Naive thymus-derived CD4-positive, alpha-beta T cell (primary cell): ENCODE measurements around the gene EXOC5. TPM values are rescaled to one million over a fixed set of nuclear protein-coding genes. Genes with fewer than 3 reads are reported as not detected.
A peak's percentile ranks its signal among the peaks of the same experiment; 100 is the strongest.

ENCODE experiments used
- ATAC-seq: fragments of 150-1000 bp; cut with Tn5 transposase; 2 replicates; pipeline ENCODE4 v1.10.0; 2021; ENCODE audit warnings: mild to moderate bottlenecking, moderate library complexity
- CTCF ChIA-PET: fragments of 350-600 bp; sonication (Branson Sonifier 250); formaldehyde crosslinking; loops from one replicate; lab custom pipeline; 2021; ENCODE audit warnings: antibody characterized with exemption; lab: Charles Lee
- POLR2A ChIA-PET: fragments of 350-600 bp; sonication (Branson Sonifier 250); formaldehyde crosslinking; loops from one replicate; lab custom pipeline; 2021; ENCODE audit warnings: antibody characterized with exemption, inconsistent platforms; lab: Charles Lee
- DNase-seq, 9 donors: peaks; one replicate each; pipeline versions ENCODE4 v3.0.0 to v3.0.0-alpha.2; 2020 to 2022; ENCODE audit warnings: mixed read lengths in 1 of 9
- H3K27ac ChIP-seq: one replicate; pipeline ENCODE4 v1.7.0; 2013; ENCODE audit warnings: mild to moderate bottlenecking, low read depth, low read length, moderate library complexity
- H3K27me3 ChIP-seq, 2 donors: one replicate each; pipeline ENCODE4 v1.7.0; 2013; ENCODE audit warnings: low read length in 2 of 2, mild to moderate bottlenecking in 2 of 2, moderate library complexity in 2 of 2; ENCODE audit not compliant: control insufficient read depth in 2 of 2, insufficient read depth in 2 of 2
- H3K36me3 ChIP-seq, 3 experiments: 1 replicate in 2 of 3; 2 replicates in 1 of 3; pipeline ENCODE4 v1.7.0; 2013; ENCODE audit warnings: low read length in 3 of 3, mild to moderate bottlenecking in 3 of 3, moderate library complexity in 1 of 3; ENCODE audit not compliant: insufficient read depth in 3 of 3, control insufficient read depth in 2 of 3
- H3K4me1 ChIP-seq, 2 donors: one replicate each; pipeline ENCODE4 v1.7.0; 2013; ENCODE audit warnings: low read length in 2 of 2, mild to moderate bottlenecking in 2 of 2, moderate library complexity in 1 of 2; ENCODE audit not compliant: control insufficient read depth in 2 of 2, insufficient read depth in 2 of 2
- H3K4me3 ChIP-seq: 2 replicates; pipeline ENCODE4 v1.7.0; 2013; ENCODE audit warnings: mild to moderate bottlenecking, low read length
- H3K9me3 ChIP-seq, 3 experiments: 1 replicate in 2 of 3; 2 replicates in 1 of 3; pipeline ENCODE4 v1.7.0; 2013; ENCODE audit warnings: low read length in 3 of 3; ENCODE audit not compliant: control insufficient read depth in 2 of 3
- H3K27ac Mint-ChIP-seq, 9 donors: one replicate each; pipeline ENCODE4 v1.8.0; 2020 to 2022; ENCODE audit warnings: mixed read lengths in 9 of 9, mild to moderate bottlenecking in 8 of 9, moderate library complexity in 5 of 9, inconsistent platforms in 2 of 9
- H3K27me3 Mint-ChIP-seq, 5 donors: one replicate each; pipeline ENCODE4 v1.8.0; 2021 to 2022; ENCODE audit warnings: mixed read lengths in 5 of 5, mild to moderate bottlenecking in 1 of 5
- H3K36me3 Mint-ChIP-seq, 5 donors: one replicate each; pipeline ENCODE4 v1.8.0; 2020 to 2022; ENCODE audit warnings: mixed read lengths in 5 of 5, mild to moderate bottlenecking in 3 of 5, inconsistent platforms in 1 of 5
- H3K4me1 Mint-ChIP-seq, 7 donors: one replicate each; pipeline ENCODE4 v1.8.0; 2020 to 2022; ENCODE audit warnings: mixed read lengths in 7 of 7, mild to moderate bottlenecking in 3 of 7, inconsistent platforms in 1 of 7
- H3K4me3 Mint-ChIP-seq, 10 donors: one replicate each; pipeline ENCODE4 v1.8.0; 2020 to 2022; ENCODE audit warnings: mild to moderate bottlenecking in 10 of 10, mixed read lengths in 10 of 10, moderate library complexity in 6 of 10, inconsistent platforms in 2 of 10
- H3K9me3 Mint-ChIP-seq, 11 donors: one replicate each; pipeline ENCODE4 v1.8.0; 2020 to 2022; ENCODE audit warnings: mixed read lengths in 11 of 11, mild to moderate bottlenecking in 4 of 11, inconsistent platforms in 1 of 11, moderate library complexity in 1 of 11
- intact Hi-C, 2 donors: fragments of 100-400 bp; cut with micrococcal nuclease; formaldehyde crosslinking; loops; one replicate each; pipeline ENCODE4 v1.15.1; 2023
- polyA plus RNA-seq, 2 donors: library from polyadenylated mRNA; unstranded; fragments of 300-500 nt; fragmentation: Illumina TruSeq; gene quantifications; one replicate each; pipeline ENCODE4 v1.2.3, GENCODE V29; 2021
- total RNA-seq, 6 experiments: library from RNA in 5 of 6; stranded (reverse) in 5 of 6; gene quantifications; 1 replicate in 5 of 6; 2 replicates in 1 of 6; pipeline ENCODE4 v1.2.3 and lab custom pipeline; 2021 to 2026

EXOC5 gene
- total and polyA plus RNA-seq, 7 experiments from 2014 or later: 27.3 to 71.6 (median 46.8) TPM

DNA sequence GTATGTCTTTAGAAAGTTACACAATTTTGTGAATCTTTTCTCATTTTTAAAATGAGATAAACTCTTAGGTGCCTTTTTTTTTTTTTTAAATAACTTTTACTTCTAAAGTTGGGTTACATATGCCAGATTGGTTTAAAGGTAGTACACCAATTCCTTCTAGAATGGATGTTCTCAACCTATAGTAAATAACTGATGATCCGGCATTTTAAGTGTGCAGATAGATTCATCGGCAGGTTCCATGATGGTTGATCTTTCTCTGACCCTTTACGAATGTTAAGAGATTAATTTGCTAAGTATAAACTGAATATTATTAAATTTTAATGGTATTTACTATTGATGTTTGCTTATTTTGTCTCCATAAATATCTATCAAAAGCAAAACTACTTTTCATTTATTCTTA is 8.4 kb upstream of the EXOC5 start:
- H3K4me1 Mint-ChIP-seq: peaks cover 3 to 51% (median 20%) of the 10 kb centered on the region in 7 donors
- H3K4me3 Mint-ChIP-seq: no peak overlapping the region
- Histone ChIP-seq H3K9me3 (no peaks in the 10 kb centered on the region), H3K36me3 (peaks cover 0 to 25% (median 0%) of the 10 kb centered on the region in 3 experiments), H3K4me3 (no peak overlapping the region), H3K27ac (no peak overlapping the region), H3K4me1 (no peaks in the 10 kb centered on the region), H3K27me3 (no peaks in the 10 kb centered on the region)
- ChIA-PET POLR2A (no interaction called here), CTCF (no interaction called here)
- intact Hi-C loops: no loop called here
- no peaks in the 10 kb centered on the region for H3K9me3 Mint-ChIP-seq
- no peaks in the 10 kb centered on the region for H3K27me3 Mint-ChIP-seq
- no peak for ATAC-seq
- no peak for DNase-seq
- H3K27ac Mint-ChIP-seq: no peak overlapping the region
- peaks cover 12 to 33% (median 16%) of the 10 kb centered on the region in 5 donors for H3K36me3 Mint-ChIP-seq

GRCh38 chr14:57275023-57275664 is 6.4 kb upstream of the EXOC5 start:
- Mint-ChIP-seq H3K36me3 (peaks cover 7 to 28% (median 13%) of the 10 kb centered on the region in 5 donors), H3K4me1 (peaks cover 20 to 70% (median 39%) of the 10 kb centered on the region in 7 donors), H3K9me3 (no peaks in the 10 kb centered on the region), H3K27ac (no peak overlapping the region), H3K4me3 (no peak overlapping the region), H3K27me3 (no peaks in the 10 kb centered on the region)
- no peaks in the 10 kb centered on the region for H3K27me3 ChIP-seq
- peaks cover 0 to 14% (median 0%) of the 10 kb centered on the region in 3 experiments for H3K36me3 ChIP-seq
- ATAC-seq: no peak
- no peak for DNase-seq
- ChIA-PET POLR2A (no interaction called here), CTCF (interaction anchor here (0.6 kb wide), 1 partner anchor 64 kb away, joined by 3 read pairs; no protein-coding TSS in a partner anchor)
- intact Hi-C loops: no loop called here
- H3K9me3 ChIP-seq: no peaks in the 10 kb centered on the region
- H3K4me3 ChIP-seq: no peak overlapping the region
- no peak overlapping the region for H3K27ac ChIP-seq
- peaks cover 14 to 17% of the 10 kb centered on the region in 2 donors for H3K4me1 ChIP-seq

- Histone ChIP-seq H3K4me3 (no peak overlapping the region), H3K9me3 (no peaks in the 10 kb centered on the region), H3K36me3 (peaks cover 0 to 14% (median 0%) of the 10 kb centered on the region in 3 experiments), H3K4me1 (peaks cover 16 to 19% of the 10 kb centered on the region in 2 donors), H3K27ac (no peak overlapping the region), H3K27me3 (no peaks in the 10 kb centered on the region)
- ATAC-seq: no peak
- CTCF ChIA-PET: interaction anchor here (0.6 kb wide), 1 partner anchor 63 kb away, joined by 3 read pairs; no protein-coding TSS in a partner anchor
- no peak overlapping the region for H3K4me3 Mint-ChIP-seq
- peaks cover 24 to 70% (median 43%) of the 10 kb centered on the region in 7 donors for H3K4me1 Mint-ChIP-seq
- POLR2A ChIA-PET: no interaction called here
- intact Hi-C loops: no loop called here
- H3K9me3 Mint-ChIP-seq: no peaks in the 10 kb centered on the region
- H3K27me3 Mint-ChIP-seq: no peaks in the 10 kb centered on the region
- no peak overlapping the region for H3K27ac Mint-ChIP-seq
- H3K36me3 Mint-ChIP-seq: peaks cover under 1 to 22% (median 12%) of the 10 kb centered on the region in 5 donors
- no peak for DNase-seq
Measured at GRCh38 chr14:57274551-57274950, 5.8 kb upstream of the EXOC5 start.

DNA sequence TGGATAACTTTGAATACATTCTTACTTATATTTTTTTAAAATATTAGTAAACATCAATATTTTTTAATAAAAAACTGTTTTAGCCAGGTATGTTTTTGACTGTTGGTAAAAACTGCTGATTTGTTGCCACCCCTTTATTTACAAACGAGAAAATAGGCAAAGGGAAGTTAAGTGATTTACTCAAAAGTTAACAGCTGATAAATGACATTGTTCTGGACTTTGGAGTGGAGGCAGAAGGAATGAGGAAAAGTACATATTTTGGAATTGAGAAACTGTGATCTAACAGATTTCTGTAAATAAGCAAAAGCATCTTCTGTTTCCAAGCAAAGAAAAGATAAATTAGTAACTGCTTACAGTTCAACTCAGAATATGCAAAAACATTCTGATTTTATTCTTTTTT is 4.5 kb upstream of the EXOC5 start:
- Mint-ChIP-seq H3K36me3 (peaks cover 4 to 21% (median 9%) of the 10 kb centered on the region in 5 donors), H3K27me3 (no peaks in the 10 kb centered on the region), H3K9me3 (peaks cover 0 to 5% (median 0%) of the 10 kb centered on the region in 11 donors), H3K4me1 (peaks cover 25 to 71% (median 42%) of the 10 kb centered on the region in 7 donors), H3K4me3 (peak overlapping the region in 1 of 10 donors; percentile 59), H3K27ac (peak overlapping the region in 1 of 9 donors; percentile 59)
- H3K36me3 ChIP-seq: peaks cover 0 to 18% (median 0%) of the 10 kb centered on the region in 3 experiments
- no peak overlapping the region for H3K27ac ChIP-seq
- CTCF ChIA-PET: no interaction called here
- peaks cover 16 to 19% of the 10 kb centered on the region in 2 donors for H3K4me1 ChIP-seq
- DNase-seq: no peak
- no peak for ATAC-seq
- no peaks in the 10 kb centered on the region for H3K9me3 ChIP-seq
- no peak overlapping the region for H3K4me3 ChIP-seq
- H3K27me3 ChIP-seq: no peaks in the 10 kb centered on the region
- intact Hi-C loops: no loop called here
- POLR2A ChIA-PET: no interaction called here

- Mint-ChIP-seq H3K27ac (peak overlapping the region in 3 of 9 donors; percentile 19 to 34 (median 23)), H3K27me3 (no peaks in the 10 kb centered on the region), H3K36me3 (peaks cover 1 to 16% (median 7%) of the 10 kb centered on the region in 5 donors), H3K9me3 (peaks cover 0 to 5% (median 0%) of the 10 kb centered on the region in 11 donors), H3K4me3 (peak overlapping the region in 1 of 10 donors; percentile 14), H3K4me1 (peaks cover 34 to 89% (median 71%) of the 10 kb centered on the region in 7 donors)
- ChIA-PET POLR2A (no interaction called here), CTCF (no interaction called here)
- intact Hi-C loops: loop anchor here (5.0 to 10.0 kb wide), 6 partner anchors 39 to 1994 kb away; partner anchors contain the start of genes FBXO34 (in 1 of the 2), KIAA0586 (in 1 of the 2), PSMA3 (in 1 of the 2) and TIMM9 (in 1 of the 2)
- DNase-seq (no peak), ATAC-seq (no peak)
- Histone ChIP-seq H3K9me3 (no peaks in the 10 kb centered on the region), H3K4me3 (no peak overlapping the region), H3K4me1 (peaks cover 25 to 26% of the 10 kb centered on the region in 2 donors), H3K36me3 (peaks cover 0 to 6% (median 0%) of the 10 kb centered on the region in 3 experiments), H3K27me3 (no peaks in the 10 kb centered on the region), H3K27ac (no peak overlapping the region)
Measured at GRCh38 chr14:57266065-57266464, 2.6 kb downstream of the EXOC5 start.

DNA sequence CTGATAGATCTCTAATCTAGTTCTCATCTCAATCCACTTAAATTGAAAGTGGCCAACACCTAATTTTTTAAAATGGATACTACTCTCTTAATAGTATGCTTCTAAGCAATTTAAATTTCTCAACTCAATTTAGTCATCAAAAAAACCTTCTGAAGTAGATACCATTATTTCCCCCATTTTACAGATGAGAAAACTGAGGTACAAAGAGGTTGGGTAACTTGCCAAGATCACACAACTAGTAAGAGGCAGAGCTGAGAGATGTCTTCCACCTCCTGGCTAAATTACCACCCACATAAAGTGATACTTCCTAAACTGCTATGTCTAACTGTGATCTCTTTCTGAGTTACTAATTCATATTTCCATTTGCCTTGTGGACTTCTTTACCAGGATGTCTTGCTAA is 6.6 kb downstream of the EXOC5 start:
- Mint-ChIP-seq H3K36me3 (peaks cover 4 to 29% (median 20%) of the 10 kb centered on the region in 5 donors), H3K27ac (no peak overlapping the region), H3K4me1 (peaks cover 22 to 69% (median 56%) of the 10 kb centered on the region in 7 donors), H3K9me3 (peaks cover 0 to 4% (median 0%) of the 10 kb centered on the region in 11 donors), H3K27me3 (no peaks in the 10 kb centered on the region), H3K4me3 (peak overlapping the region in 1 of 10 donors; percentile 30)
- ChIA-PET POLR2A (no interaction called here), CTCF (no interaction called here)
- H3K9me3 ChIP-seq: no peaks in the 10 kb centered on the region
- H3K27me3 ChIP-seq: no peaks in the 10 kb centered on the region
- H3K27ac ChIP-seq: no peak overlapping the region
- H3K36me3 ChIP-seq: no peaks in the 10 kb centered on the region
- ATAC-seq: no peak
- H3K4me1 ChIP-seq: peaks cover 3 to 9% of the 10 kb centered on the region in 2 donors
- DNase-seq: no peak
- no peak overlapping the region for H3K4me3 ChIP-seq
- intact Hi-C loops: loop anchor here in 1 of 2 donors (10.0 kb wide), 1 partner anchor 983 kb away; the partner anchor contains the start of gene PSMA3
